Tibial nerve (tissue), 4 donors: ENCODE measurements around the gene CMTM2.
A peak's percentile ranks its signal among the peaks of the same experiment; 100 is the strongest.

Experiments
- EP300 ChIP-seq, 2 donors: sonication (generic); formaldehyde crosslinking; IDR thresholded peaks; one replicate each; pipeline ENCODE4 v1.6.1; 2017; ENCODE audit warnings: antibody characterized with exemption in 2 of 2, mild to moderate bottlenecking in 1 of 2
- POLR2A ChIP-seq, 2 donors: fragments of 450-650 bp; IDR thresholded peaks; one replicate each; pipeline ENCODE4 v1.6.1; 2017; ENCODE audit warnings: antibody characterized with exemption in 2 of 2, mild to moderate bottlenecking in 2 of 2, moderate library complexity in 2 of 2
- TF ChIP-seq, protein P1 (sequence below), 5 experiments: fragments of 200-600 bp in 3 of 5; fragments of 450-650 bp in 2 of 5; sonication (generic) in 3 of 5; IDR thresholded peaks; one replicate each; pipeline ENCODE4 v1.5.1; 2016 to 2019; ENCODE audit warnings: antibody characterized with exemption in 5 of 5, mild to moderate bottlenecking in 3 of 5, moderate library complexity in 2 of 5

DNA sequence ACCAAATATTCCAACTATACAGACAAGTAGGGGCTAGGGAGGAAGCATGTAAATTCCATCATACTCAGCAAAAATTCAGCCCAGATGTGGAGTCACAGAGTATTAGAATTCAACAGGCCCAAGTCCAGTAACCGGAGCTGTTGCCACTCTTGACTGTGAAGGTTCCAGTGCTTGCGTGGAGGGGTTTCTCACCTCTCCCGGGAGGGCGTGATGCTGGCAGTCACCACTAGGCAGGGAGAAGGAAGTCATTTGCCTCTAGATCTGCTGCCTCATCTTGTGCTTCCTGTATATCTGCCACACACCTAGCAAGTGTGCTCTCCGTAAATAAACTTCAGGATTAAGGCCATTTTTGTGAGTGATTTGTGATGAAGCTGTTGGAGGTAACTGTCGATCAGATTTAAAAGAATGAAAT, 27.9 kb upstream of the CMTM2 start:
- TF ChIP-seq, protein P1, sequence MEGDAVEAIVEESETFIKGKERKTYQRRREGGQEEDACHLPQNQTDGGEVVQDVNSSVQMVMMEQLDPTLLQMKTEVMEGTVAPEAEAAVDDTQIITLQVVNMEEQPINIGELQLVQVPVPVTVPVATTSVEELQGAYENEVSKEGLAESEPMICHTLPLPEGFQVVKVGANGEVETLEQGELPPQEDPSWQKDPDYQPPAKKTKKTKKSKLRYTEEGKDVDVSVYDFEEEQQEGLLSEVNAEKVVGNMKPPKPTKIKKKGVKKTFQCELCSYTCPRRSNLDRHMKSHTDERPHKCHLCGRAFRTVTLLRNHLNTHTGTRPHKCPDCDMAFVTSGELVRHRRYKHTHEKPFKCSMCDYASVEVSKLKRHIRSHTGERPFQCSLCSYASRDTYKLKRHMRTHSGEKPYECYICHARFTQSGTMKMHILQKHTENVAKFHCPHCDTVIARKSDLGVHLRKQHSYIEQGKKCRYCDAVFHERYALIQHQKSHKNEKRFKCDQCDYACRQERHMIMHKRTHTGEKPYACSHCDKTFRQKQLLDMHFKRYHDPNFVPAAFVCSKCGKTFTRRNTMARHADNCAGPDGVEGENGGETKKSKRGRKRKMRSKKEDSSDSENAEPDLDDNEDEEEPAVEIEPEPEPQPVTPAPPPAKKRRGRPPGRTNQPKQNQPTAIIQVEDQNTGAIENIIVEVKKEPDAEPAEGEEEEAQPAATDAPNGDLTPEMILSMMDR (IDR thresholded peaks at IDR 0.05) = peak in 1 of 5 experiments; percentile 16
- no peak for TF ChIP-seq POLR2A (IDR thresholded peaks at IDR 0.05)
- TF ChIP-seq EP300 (IDR thresholded peaks at IDR 0.05) = no peak
